Stimulated activated naive B cell treated with anti-CD40 and anti-IgM and Interleukin-4, amounts not matched to agents 10 μg/mL and 1 μg/mL and 100 μg/mL, for 72 hours (primary cell): ENCODE results near the gene MASP1.
"Not testable (repeated sequence)": the region's sequence is repeated elsewhere in the genome, so short reads cannot be mapped to it uniquely, and the experiment has no call there.

Source experiments
- ATAC-seq, 2 donors: fragments of 150-1000 bp; cut with Tn5 transposase; replicated peaks; 2 replicates each; pipeline ENCODE4 v1.10.0; 2021; ENCODE audit warnings: moderate library complexity in 1 of 2
- DNase-seq: peaks from one replicate; pipeline ENCODE4 v3.0.0; 2021
- H3K27ac Mint-ChIP-seq: one replicate; pipeline ENCODE4 v1.8.0; 2022; ENCODE audit warnings: mild to moderate bottlenecking, mixed read lengths
- H3K27me3 Mint-ChIP-seq, 2 donors: one replicate each; pipeline ENCODE4 v1.8.0; 2022; ENCODE audit warnings: mixed read lengths in 2 of 2
- H3K36me3 Mint-ChIP-seq, 2 donors: one replicate each; pipeline ENCODE4 v1.8.0; 2022; ENCODE audit warnings: mixed read lengths in 2 of 2, mild to moderate bottlenecking in 1 of 2
- H3K4me1 Mint-ChIP-seq, 2 donors: one replicate each; pipeline ENCODE4 v1.8.0; 2022; ENCODE audit warnings: mixed read lengths in 2 of 2, mild to moderate bottlenecking in 1 of 2
- H3K4me3 Mint-ChIP-seq, 2 donors: one replicate each; pipeline ENCODE4 v1.8.0; 2022; ENCODE audit warnings: mild to moderate bottlenecking in 2 of 2, mixed read lengths in 2 of 2, moderate library complexity in 1 of 2
- H3K9me3 Mint-ChIP-seq, 2 donors: one replicate each; pipeline ENCODE4 v1.8.0; 2022; ENCODE audit warnings: mixed read lengths in 2 of 2, mild to moderate bottlenecking in 1 of 2

Gene MASP1

GRCh38 chr3:187210545-187211327 lies 80.8 kb downstream of the MASP1 start:
- H3K36me3 Mint-ChIP-seq, result peaks cover 0 to 3% of the 10 kb centered on the region in 2 donors
- H3K4me1 Mint-ChIP-seq, result no peaks in the 10 kb centered on the region
- H3K27ac Mint-ChIP-seq, result no peak overlapping the region
- peaks cover 0 to 9% of the 10 kb centered on the region in 2 donors for H3K9me3 Mint-ChIP-seq
- ATAC-seq (no peak), DNase-seq (no peak)
- H3K4me3 Mint-ChIP-seq, result no peak overlapping the region
- peaks cover 21 to 35% of the 10 kb centered on the region in 2 donors for H3K27me3 Mint-ChIP-seq

GRCh38 chr3:187210091-187210490 lies 81.4 kb downstream of the MASP1 start:
- no peak for ATAC-seq
- no peak for DNase-seq
- Mint-ChIP-seq H3K4me1 (no peaks in the 10 kb centered on the region), H3K4me3 (no peak overlapping the region), H3K9me3 (peaks cover 0 to 9% of the 10 kb centered on the region in 2 donors), H3K27me3 (peaks cover 25 to 40% of the 10 kb centered on the region in 2 donors), H3K36me3 (peaks cover 0 to 3% of the 10 kb centered on the region in 2 donors), H3K27ac (no peak overlapping the region)

DNA sequence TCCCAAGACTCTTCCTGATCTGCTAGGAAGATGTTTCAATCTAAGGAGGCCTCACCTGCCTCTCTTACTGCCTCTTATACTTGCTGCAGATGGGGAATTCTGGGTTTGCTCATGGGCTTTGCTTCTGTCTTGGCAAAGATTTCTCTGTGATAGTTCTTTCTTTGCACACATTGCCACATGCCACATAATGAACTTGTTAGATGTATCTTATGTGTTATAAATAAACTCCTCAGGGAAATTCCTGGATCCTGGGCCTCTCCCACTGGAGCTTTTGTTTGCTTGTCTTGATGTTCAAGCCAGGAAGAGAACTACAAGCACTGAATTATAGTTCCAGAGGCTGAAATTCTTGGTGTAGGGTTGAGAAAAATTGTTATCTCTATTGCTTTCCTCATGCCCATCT lies 82.0 kb downstream of the MASP1 start:
- ATAC-seq (no peak), DNase-seq (no peak)
- peaks cover 0 to 3% of the 10 kb centered on the region in 2 donors for H3K36me3 Mint-ChIP-seq
- peaks cover 29 to 46% of the 10 kb centered on the region in 2 donors for H3K27me3 Mint-ChIP-seq
- H3K4me1 Mint-ChIP-seq, result no peaks in the 10 kb centered on the region
- no peak overlapping the region for H3K27ac Mint-ChIP-seq
- H3K4me3 Mint-ChIP-seq, result no peak overlapping the region
- H3K9me3 Mint-ChIP-seq, result peaks cover 0 to 9% of the 10 kb centered on the region in 2 donors

- Mint-ChIP-seq H3K4me1 (no peaks in the 10 kb centered on the region), H3K4me3 (no peak overlapping the region), H3K27ac (no peak overlapping the region), H3K9me3 (peaks cover 0 to 9% of the 10 kb centered on the region in 2 donors), H3K36me3 (peaks cover 0 to 3% of the 10 kb centered on the region in 2 donors), H3K27me3 (peaks cover 35 to 48% of the 10 kb centered on the region in 2 donors)
- no peak for DNase-seq
- ATAC-seq, result no peak
Measured at GRCh38 chr3:187208159-187208558, 83.4 kb downstream of the MASP1 start.

GRCh38 chr3:187207624-187208023 lies 83.9 kb downstream of the MASP1 start:
- H3K27me3 Mint-ChIP-seq, result peaks cover 38 to 51% of the 10 kb centered on the region in 2 donors
- H3K27ac Mint-ChIP-seq, result no peak overlapping the region
- H3K4me3 Mint-ChIP-seq, result no peak overlapping the region

GRCh38 chr3:187207062-187207461 lies 84.5 kb downstream of the MASP1 start:
- H3K27me3 Mint-ChIP-seq, result peaks cover 44 to 57% of the 10 kb centered on the region in 2 donors
- DNase-seq, result no peak
- H3K36me3 Mint-ChIP-seq, result peaks cover 0 to 3% of the 10 kb centered on the region in 2 donors
- peaks cover 0 to 9% of the 10 kb centered on the region in 2 donors for H3K9me3 Mint-ChIP-seq
- H3K27ac Mint-ChIP-seq, result no peak overlapping the region
- H3K4me3 Mint-ChIP-seq, result no peak overlapping the region
- ATAC-seq, result no peak
- H3K4me1 Mint-ChIP-seq, result no peaks in the 10 kb centered on the region

More at GRCh38 chr3:187207624-187208023, 83.9 kb downstream of the MASP1 start:
- DNase-seq (no peak), ATAC-seq (no peak)
- H3K9me3 Mint-ChIP-seq, result peaks cover 0 to 9% of the 10 kb centered on the region in 2 donors
- peaks cover 0 to 3% of the 10 kb centered on the region in 2 donors for H3K36me3 Mint-ChIP-seq
- no peaks in the 10 kb centered on the region for H3K4me1 Mint-ChIP-seq

DNA sequence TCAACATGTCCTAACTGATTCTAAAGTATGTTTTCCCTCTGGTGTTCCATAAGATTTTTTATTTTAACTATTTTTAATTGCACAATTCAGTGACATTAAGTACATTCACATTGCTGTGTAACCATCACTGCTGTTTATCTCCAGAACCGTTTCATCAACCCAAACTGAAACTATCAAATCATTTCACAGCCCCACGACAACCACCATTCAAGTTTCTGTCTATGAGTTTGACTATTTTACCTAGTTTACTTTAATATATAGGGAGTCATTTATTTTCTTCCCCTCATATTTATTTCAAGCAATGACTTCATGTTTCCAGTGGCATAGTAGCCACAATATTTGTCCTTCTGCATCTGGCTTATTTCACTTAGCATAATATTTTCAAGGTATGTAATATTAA lies 85.9 kb downstream of the MASP1 start:
- Mint-ChIP-seq H3K4me1 (no peaks in the 10 kb centered on the region), H3K27ac (no peak overlapping the region), H3K4me3 (no peak overlapping the region), H3K36me3 (peaks cover 0 to 3% of the 10 kb centered on the region in 2 donors), H3K27me3 (peaks cover 48 to 59% of the 10 kb centered on the region in 2 donors), H3K9me3 (peaks cover 0 to 9% of the 10 kb centered on the region in 2 donors)
- DNase-seq, result no peak
- ATAC-seq, result no peak

DNA sequence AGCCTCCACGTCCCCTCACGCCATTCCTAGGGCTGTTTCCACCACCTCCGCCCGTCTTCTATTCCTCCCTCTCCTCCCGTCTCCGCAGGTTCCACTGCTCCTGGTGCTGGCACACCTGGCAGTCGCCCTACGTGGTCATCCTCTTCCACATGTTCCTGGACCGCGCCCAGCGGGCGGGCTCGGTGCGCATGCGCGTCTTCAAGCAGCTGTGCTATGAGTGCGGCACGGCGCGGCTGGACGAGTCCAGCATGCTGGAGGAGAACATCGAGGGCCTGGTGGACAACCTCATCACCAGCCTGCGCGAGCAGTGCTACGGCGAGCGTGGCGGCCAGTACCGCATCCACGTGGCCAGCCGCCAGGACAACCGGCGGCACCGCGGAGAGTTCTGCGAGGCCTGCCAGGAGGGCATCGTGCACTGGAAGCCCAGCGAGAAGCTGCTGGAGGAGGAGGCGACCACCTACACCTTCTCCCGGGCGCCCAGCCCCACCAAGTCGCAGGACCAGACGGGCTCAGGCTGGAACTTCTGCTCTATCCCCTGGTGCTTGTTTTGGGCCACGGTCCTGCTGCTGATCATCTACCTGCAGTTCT lies 92.0 kb downstream of the MASP1 start:
- H3K4me3 Mint-ChIP-seq, DNase-seq, H3K36me3 Mint-ChIP-seq, H3K9me3 Mint-ChIP-seq, ATAC-seq, H3K4me1 Mint-ChIP-seq, H3K27ac Mint-ChIP-seq: not testable (repeated sequence)
- peaks cover 47 to 53% of the 10 kb centered on the region in 2 donors for H3K27me3 Mint-ChIP-seq

- Mint-ChIP-seq H3K4me3 (no peak overlapping the region), H3K4me1 (no peaks in the 10 kb centered on the region), H3K36me3 (no peaks in the 10 kb centered on the region), H3K27me3 (peaks cover 53 to 60% of the 10 kb centered on the region in 2 donors), H3K9me3 (no peaks in the 10 kb centered on the region), H3K27ac (no peak overlapping the region)
- DNase-seq (no peak), ATAC-seq (no peak)
Measured at GRCh38 chr3:187198490-187198889, 93.0 kb downstream of the MASP1 start.

- Mint-ChIP-seq H3K27ac (no peak within 1 kb of the TSS), H3K9me3 (no peaks in the 10 kb centered on the region), H3K27me3 (peaks cover 47 to 66% of the 10 kb centered on the region in 2 donors), H3K36me3 (no peaks in the 10 kb centered on the region), H3K4me1 (no peaks in the 10 kb centered on the region), H3K4me3 (no peak within 1 kb of the TSS)
- ATAC-seq (no peak), DNase-seq (no peak)
Measured at GRCh38 chr3:187197335-187197649, 94.2 kb downstream of the MASP1 start, which contains the start of gene RTP1. TSS of gene RTP1 (plus strand) at chr3:187197486. CDS start at chr3:187197516, 30 bp downstream.

- H3K36me3 Mint-ChIP-seq, result no peaks in the 10 kb centered on the region
Measured at GRCh38 chr3:187196573-187197334, 94.8 kb downstream of the MASP1 start.

DNA sequence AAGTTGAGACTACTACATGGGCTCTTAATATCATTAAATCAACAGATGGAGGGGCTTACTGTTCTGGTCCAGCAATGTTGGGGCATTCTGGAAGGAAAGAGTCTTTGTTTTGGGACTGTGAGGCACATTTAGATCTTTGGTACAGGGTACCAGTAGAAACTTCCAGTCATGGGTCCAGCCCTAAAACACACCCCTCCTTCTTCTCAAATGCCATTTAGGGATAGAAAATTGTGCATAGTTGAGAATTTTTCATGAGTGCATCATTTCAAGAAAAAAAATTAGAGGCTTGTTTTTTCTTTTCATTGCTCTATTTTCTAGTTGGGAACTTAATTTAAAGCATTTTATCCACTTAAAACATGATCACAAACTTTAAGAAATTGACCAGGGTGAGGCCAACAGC lies 98.4 kb downstream of the MASP1 start:
- ATAC-seq (no peak), DNase-seq (no peak)
- Mint-ChIP-seq H3K27ac (no peak overlapping the region), H3K4me3 (no peak overlapping the region), H3K27me3 (peaks cover 63 to 80% of the 10 kb centered on the region in 2 donors), H3K9me3 (no peaks in the 10 kb centered on the region), H3K36me3 (no peaks in the 10 kb centered on the region), H3K4me1 (peaks cover 8 to 11% of the 10 kb centered on the region in 2 donors)

More at GRCh38 chr3:187196573-187197334, 94.8 kb downstream of the MASP1 start:
- peaks cover 45 to 67% of the 10 kb centered on the region in 2 donors for H3K27me3 Mint-ChIP-seq
- no peak for ATAC-seq
- no peaks in the 10 kb centered on the region for H3K4me1 Mint-ChIP-seq
- no peak overlapping the region for H3K27ac Mint-ChIP-seq
- DNase-seq, result no peak
- H3K9me3 Mint-ChIP-seq, result no peaks in the 10 kb centered on the region
- H3K4me3 Mint-ChIP-seq, result no peak overlapping the region

- no peak overlapping the region for H3K4me3 Mint-ChIP-seq
- no peak for DNase-seq
- no peaks in the 10 kb centered on the region for H3K36me3 Mint-ChIP-seq
- ATAC-seq, result no peak
- peaks cover 8 to 11% of the 10 kb centered on the region in 2 donors for H3K4me1 Mint-ChIP-seq
- no peak overlapping the region for H3K27ac Mint-ChIP-seq
- no peaks in the 10 kb centered on the region for H3K9me3 Mint-ChIP-seq
- peaks cover 72 to 84% of the 10 kb centered on the region in 2 donors for H3K27me3 Mint-ChIP-seq
Measured at GRCh38 chr3:187191271-187191670, 100.3 kb downstream of the MASP1 start.

DNA sequence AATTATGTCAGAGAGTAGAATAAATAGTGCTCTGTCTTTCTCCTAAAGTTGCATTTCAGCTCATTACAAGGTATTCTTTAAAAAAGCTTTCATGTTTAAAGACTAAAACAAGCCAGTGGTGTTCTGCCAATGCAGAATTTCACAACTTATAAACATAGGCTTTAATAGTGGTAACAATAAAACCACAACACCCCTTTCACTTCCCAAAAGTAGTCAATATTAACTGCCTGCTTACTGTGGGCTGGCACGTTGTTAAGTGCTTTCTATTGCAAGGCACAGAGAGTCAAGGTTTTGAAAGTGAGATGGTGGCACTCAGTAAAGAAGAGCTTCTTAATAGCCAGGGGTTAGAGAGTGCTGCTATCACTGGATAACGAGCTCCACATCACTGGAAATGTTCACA lies 102.6 kb downstream of the MASP1 start:
- Mint-ChIP-seq H3K9me3 (no peaks in the 10 kb centered on the region), H3K36me3 (no peaks in the 10 kb centered on the region), H3K27me3 (peaks cover 68 to 80% of the 10 kb centered on the region in 2 donors), H3K27ac (no peak overlapping the region), H3K4me3 (no peak overlapping the region), H3K4me1 (peaks cover 8 to 11% of the 10 kb centered on the region in 2 donors)
- DNase-seq (no peak), ATAC-seq (peak; percentile 73 to 74)
